WTC11 (cell line): Measurements from ENCODE around the gene ITPR1. TPM values are rescaled to one million over a fixed set of nuclear protein-coding genes. Genes with fewer than 3 reads are reported as not detected.
"Not testable (repeated sequence)": the region's sequence is repeated elsewhere in the genome, so short reads cannot be mapped to it uniquely, and the experiment has no call there.

Experiments used
- ATAC-seq: fragments of 200-7000 bp; cut with Tn5 transposase; 2 replicates; pipeline ENCODE4 v1.10.0; 2021; ENCODE audit warnings: mild to moderate bottlenecking, moderate library complexity
- CTCF ChIA-PET: fragments of 300-600 bp; sonication (Branson Sonifier 250); formaldehyde crosslinking; loops from one replicate; lab custom pipeline; 2021; ENCODE audit warnings: antibody characterized with exemption; lab: Charles Lee
- POLR2A ChIA-PET: fragments of 350-600 bp; sonication (Branson Sonifier 250); formaldehyde crosslinking; loops from one replicate; lab custom pipeline; 2021; ENCODE audit warnings: antibody characterized with exemption; lab: Charles Lee
- DNase-seq: peaks from one replicate; pipeline ENCODE4 v3.0.0; 2021; ENCODE audit warnings: low spot score
- H3K27ac Mint-ChIP-seq: 2 replicates; pipeline ENCODE4 v1.8.0; 2021; ENCODE audit warnings: mixed read lengths
- H3K27me3 Mint-ChIP-seq: 2 replicates; pipeline ENCODE4 v1.8.0; 2021; ENCODE audit warnings: low read depth, mild to moderate bottlenecking, moderate library complexity, mixed read lengths
- H3K36me3 Mint-ChIP-seq: 2 replicates; pipeline ENCODE4 v1.8.0; 2021; ENCODE audit warnings: mixed read lengths
- H3K4me1 Mint-ChIP-seq: 2 replicates; pipeline ENCODE4 v1.8.0; 2022; ENCODE audit warnings: mixed read lengths
- H3K4me3 Mint-ChIP-seq: 2 replicates; pipeline ENCODE4 v1.8.0; 2021; ENCODE audit warnings: mild to moderate bottlenecking, moderate library complexity, mixed read lengths
- H3K9me3 Mint-ChIP-seq: 2 replicates; pipeline ENCODE4 v1.8.0; 2021; ENCODE audit warnings: mixed read lengths
- ATF6 ChIP-seq: sonication (generic); formaldehyde crosslinking; IDR thresholded peaks from 2 replicates; pipeline ENCODE4 v1.8.1; 2023; ENCODE audit warnings: mild to moderate bottlenecking, missing genetic modification reagents
- CREM ChIP-seq: sonication (generic); formaldehyde crosslinking; IDR thresholded peaks from 2 replicates; pipeline ENCODE4 v1.8.1; 2022; ENCODE audit warnings: mild to moderate bottlenecking, missing genetic modification reagents, moderate library complexity
- E2F1 ChIP-seq: sonication (generic); formaldehyde crosslinking; IDR thresholded peaks from 2 replicates; pipeline ENCODE4 v1.8.0; 2022; ENCODE audit warnings: mild to moderate bottlenecking, missing genetic modification reagents
- JUN ChIP-seq: sonication (generic); formaldehyde crosslinking; IDR thresholded peaks from 2 replicates; pipeline ENCODE4 v1.8.0; 2023; ENCODE audit warnings: mild to moderate bottlenecking, missing genetic modification reagents
- NFE2L1 ChIP-seq: sonication (generic); formaldehyde crosslinking; IDR thresholded peaks from 2 replicates; pipeline ENCODE4 v1.8.1; 2023; ENCODE audit warnings: missing genetic modification reagents
- PRDM15 ChIP-seq: sonication (generic); formaldehyde crosslinking; IDR thresholded peaks from 2 replicates; pipeline ENCODE4 v1.8.0; 2022; ENCODE audit warnings: missing genetic modification reagents
- PREB ChIP-seq: sonication (generic); formaldehyde crosslinking; IDR thresholded peaks from 2 replicates; pipeline ENCODE4 v1.8.1; 2022; ENCODE audit warnings: mild to moderate bottlenecking, missing genetic modification reagents, moderate library complexity, borderline replicate concordance
- STAT6 ChIP-seq: sonication (generic); formaldehyde crosslinking; conservative IDR thresholded peaks from 2 replicates; pipeline ENCODE4 v1.8.1; 2023; ENCODE audit warnings: mild to moderate bottlenecking, low read depth, missing genetic modification reagents, moderate library complexity
- USF2 ChIP-seq: sonication (generic); formaldehyde crosslinking; IDR thresholded peaks from 2 replicates; pipeline ENCODE4 v1.8.1; 2023; ENCODE audit warnings: mild to moderate bottlenecking, missing genetic modification reagents, moderate library complexity
- ZBTB21 ChIP-seq: sonication (generic); formaldehyde crosslinking; IDR thresholded peaks from 2 replicates; pipeline ENCODE4 v1.8.1; 2023; ENCODE audit warnings: mild to moderate bottlenecking, missing genetic modification reagents, borderline replicate concordance
- ZNF121 ChIP-seq: sonication (generic); formaldehyde crosslinking; IDR thresholded peaks from 2 replicates; pipeline ENCODE4 v1.8.0; 2023; ENCODE audit warnings: missing genetic modification reagents
- ZSCAN18 ChIP-seq: fragments of 250-450 bp; sonication (Bioruptor Pico); IDR thresholded peaks from 2 replicates; pipeline ENCODE4 v2.1.2; 2022; ENCODE audit warnings: mild to moderate bottlenecking, moderate library complexity
- total RNA-seq: library from RNA; stranded (reverse); gene quantifications from 3 replicates; pipeline ENCODE4 v1.2.3, GENCODE V29; 2021

Gene ITPR1
- total RNA-seq, 1 experiment from 2014 or later: 11.8 TPM

GRCh38 chr3:4597208-4597985 is 104.2 kb downstream of the ITPR1 start (continued):
- no peak for TF ChIP-seq NFE2L1 (CRISPR knock-in tag)

- POLR2A ChIA-PET, ATAC-seq, DNase-seq, H3K27me3 Mint-ChIP-seq, H3K27ac Mint-ChIP-seq, H3K9me3 Mint-ChIP-seq, H3K36me3 Mint-ChIP-seq: not testable (repeated sequence)
- peaks cover 20% of the 10 kb centered on the region for H3K4me1 Mint-ChIP-seq
- CTCF ChIA-PET: interaction anchor here (1.0 kb wide), 1 partner anchor 35 kb away, joined by 3 read pairs; no protein-coding TSS in a partner anchor
- TF ChIP-seq ZNF121: peak; percentile 53; the same call in 1 of the 2 replicates
- TF ChIP-seq, all 79 proteins: peak for 1; not testable (repeated sequence) for 78
- H3K4me3 Mint-ChIP-seq: not testable (repeated sequence)
Measured at GRCh38 chr3:4598232-4598631, 105.1 kb downstream of the ITPR1 start.

- Mint-ChIP-seq H3K9me3 (peaks cover 9% of the 10 kb centered on the region; the same call in 1 of the 2 replicates), H3K36me3 (no peaks in the 10 kb centered on the region), H3K4me3 (no peak overlapping the region), H3K27me3 (no peaks in the 10 kb centered on the region), H3K27ac (no peak overlapping the region), H3K4me1 (peaks cover 20% of the 10 kb centered on the region)
- POLR2A ChIA-PET: no interaction called here
- DNase-seq (no peak), ATAC-seq (no peak)
- CTCF ChIA-PET: interaction anchor here (1.0 kb wide), 1 partner anchor 34 kb away, joined by 3 read pairs; no protein-coding TSS in a partner anchor
- TF ChIP-seq ATF6 (CRISPR knock-in tag) (no peak), JUN (CRISPR knock-in tag) (no peak), STAT6 (no peak), USF2 (CRISPR knock-in tag) (no peak), ZBTB21 (no peak), PREB (CRISPR knock-in tag) (no peak), ZSCAN18 (no peak), E2F1 (CRISPR knock-in tag) (no peak), PRDM15 (CRISPR knock-in tag) (no peak), NFE2L1 (CRISPR knock-in tag) (no peak), CREM (CRISPR knock-in tag) (no peak)
Measured at GRCh38 chr3:4599612-4600011, 106.5 kb downstream of the ITPR1 start.
